ENCODE results near the gene MAML3.
A peak's percentile ranks its signal among the peaks of the same experiment; 100 is the strongest.

MAML3 gene

DNA sequence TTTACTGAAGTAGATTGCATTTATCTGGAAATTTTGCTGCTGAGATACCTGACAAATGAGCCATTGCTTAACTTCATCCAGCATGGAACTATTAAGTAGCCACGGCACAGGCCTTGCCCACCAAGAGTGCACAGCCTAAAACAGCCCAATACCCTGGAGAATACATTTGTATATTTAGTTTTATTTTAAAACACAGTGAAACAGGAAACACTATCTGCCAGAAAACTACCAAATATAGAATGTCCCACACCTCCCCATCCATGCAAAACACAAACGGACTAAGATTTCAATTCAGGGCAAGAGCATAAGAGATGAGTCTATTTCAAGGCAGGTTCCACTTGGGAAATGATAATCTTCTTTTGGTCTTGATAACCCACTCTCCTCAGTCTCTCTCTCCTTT lies 57.1 kb downstream of the MAML3 start:
- DNase-seq = no peak

DNA sequence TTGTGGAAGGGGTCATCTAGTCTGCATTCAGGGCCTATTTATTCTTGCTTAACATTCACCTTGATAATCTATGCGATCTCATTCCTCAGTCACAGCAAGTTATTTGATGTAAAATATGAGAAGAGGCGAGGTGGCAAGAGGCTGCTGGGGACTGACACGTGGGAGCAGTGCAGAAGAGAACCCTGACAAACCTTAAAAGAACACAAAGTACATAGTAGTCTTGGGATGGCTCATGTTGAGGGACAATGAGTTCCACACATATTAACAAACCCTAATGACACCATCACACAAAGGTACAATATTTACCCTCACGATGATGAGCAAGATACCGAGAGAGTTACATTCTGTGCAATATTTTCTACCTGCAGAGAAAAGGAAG lies 57.5 kb downstream of the MAML3 start:
- no peak for DNase-seq

DNA sequence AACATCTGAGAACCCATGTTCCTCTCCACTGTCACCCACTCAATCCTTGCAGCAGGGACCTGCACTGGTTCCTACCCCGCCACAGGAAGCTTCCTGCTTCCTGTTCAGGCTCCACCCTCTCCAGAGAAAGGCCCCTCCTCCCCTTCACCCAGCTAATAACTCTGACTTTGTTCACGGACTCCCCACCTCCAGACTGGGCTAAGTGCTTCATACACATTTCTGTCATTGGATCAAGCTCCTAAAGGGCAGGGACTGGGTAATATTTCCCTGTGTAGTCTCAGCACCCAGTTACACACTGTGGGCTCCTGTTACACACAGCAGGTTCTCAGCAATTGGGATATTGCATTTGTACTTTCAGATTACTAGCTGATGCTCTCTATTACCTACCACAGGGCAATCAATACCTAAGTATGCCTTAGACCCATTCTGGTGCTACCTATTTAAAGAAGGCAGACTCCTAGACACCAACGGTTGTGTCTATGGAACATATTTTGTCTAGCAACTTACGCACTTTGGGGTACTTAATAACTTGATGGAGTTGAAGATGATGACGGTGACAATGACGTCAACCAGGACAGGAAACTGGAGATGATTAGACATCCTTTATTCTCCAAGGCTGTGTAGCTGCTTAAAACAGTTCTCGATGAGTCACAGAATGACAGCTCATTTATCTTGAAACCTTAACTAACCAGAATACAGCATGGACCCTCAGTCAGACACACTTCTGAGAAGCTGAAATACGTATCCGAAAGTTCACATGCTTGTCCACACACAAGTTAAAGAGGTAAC lies 58.1 kb downstream of the MAML3 start:
- DNase-seq = peak; percentile 90

DNA sequence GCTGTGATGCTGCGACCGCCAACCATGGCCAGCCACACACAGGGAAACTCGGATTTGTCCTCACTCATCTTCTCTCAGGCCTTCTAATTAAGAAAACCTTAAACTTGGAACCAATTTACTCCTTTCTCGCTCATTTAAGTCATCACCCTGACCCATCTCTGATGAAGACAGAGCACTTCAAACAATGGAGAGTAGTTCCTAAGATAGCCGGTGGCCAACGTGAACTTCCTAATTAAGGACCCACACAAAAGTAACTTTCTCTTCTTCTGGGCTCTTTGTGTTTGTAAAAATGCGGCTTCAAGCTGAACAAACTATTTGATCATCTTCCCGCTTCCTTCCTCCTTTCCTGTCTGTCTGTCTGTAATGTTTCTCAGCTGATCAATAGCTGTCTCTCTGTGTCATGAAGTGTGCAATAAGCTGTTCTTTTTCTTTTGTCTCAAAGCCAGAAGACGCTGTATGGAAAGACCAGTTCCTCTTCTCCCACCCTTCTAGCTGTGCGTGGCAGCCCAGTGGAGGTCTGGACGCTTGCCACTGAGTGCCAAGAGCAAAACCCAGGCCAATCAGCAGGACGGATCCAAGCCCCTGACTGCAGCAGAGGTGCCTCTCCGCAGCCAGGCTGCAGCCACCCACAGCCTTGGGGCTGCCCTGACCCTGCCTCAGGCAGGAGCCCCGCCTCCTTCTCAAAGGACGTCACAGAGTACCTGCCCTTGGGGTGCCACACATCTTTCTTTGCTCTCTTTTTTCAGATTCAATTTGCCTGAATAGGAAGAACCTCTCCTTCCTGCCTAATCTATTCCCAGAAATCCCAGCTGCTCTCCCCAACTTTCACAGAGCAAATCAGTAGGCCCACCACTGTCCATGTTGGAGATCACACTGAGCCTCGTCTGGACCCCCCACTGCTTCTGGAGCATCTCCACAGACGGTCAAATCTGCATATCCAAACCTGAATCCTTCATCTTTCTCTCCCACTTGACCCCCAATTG lies 59.3 kb downstream of the MAML3 start:
- peak; percentile 93 for DNase-seq

DNA sequence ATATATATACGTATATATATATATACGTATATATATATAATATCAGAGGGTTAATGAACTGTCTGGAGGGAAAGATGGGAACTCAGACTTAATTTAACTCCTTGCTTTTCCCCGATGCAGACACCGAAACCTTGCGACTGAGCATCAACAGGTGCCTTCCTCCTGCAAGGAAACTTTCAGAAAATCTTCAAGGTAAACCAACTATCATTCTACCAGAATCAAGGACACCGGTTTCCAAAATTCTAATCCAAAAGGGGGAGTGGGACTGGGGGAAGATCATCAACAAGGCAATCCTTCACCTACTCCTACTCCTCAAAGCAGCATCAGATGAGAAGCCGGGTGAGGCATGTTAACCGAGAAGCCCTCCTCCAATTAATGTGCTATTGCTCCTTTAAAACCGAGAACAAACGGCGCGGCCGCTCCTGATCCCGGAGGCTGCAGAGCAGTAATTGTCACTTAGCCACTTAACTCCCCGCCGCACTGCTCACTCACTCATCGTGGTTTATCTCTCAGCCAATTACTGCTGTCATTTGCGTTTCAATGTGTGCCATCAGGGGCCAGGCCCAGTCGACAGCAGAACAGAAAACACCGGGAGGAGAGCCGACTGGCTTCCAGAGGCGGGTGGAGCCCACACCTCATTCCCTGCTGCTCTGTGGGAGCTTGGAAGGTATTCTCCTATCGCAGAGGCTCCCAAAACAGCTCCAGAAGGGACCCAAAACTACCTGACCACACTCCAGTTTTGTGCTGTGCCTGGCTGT lies 61.7 kb downstream of the MAML3 start:
- DNase-seq = peak; percentile 77

DNA sequence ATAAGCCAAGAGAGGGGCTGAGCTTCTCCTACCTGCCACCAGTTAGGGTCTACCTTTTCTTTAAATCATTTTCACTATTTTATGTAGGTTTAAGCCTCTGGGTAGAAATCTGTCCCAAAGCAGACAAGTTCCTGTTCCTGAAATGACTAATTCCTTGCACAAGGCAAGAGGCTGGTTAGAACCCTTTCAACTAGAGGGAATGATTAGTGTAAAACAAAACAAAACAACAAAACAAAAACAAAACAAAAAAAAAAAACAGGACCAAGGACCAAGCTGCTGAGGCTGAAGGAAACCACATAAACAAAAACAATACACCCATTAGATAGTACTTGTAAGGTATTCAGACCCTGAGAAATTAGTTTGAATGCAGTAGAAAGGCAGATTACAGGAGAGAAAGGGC lies 62.7 kb downstream of the MAML3 start:
- no peak for DNase-seq

DNA sequence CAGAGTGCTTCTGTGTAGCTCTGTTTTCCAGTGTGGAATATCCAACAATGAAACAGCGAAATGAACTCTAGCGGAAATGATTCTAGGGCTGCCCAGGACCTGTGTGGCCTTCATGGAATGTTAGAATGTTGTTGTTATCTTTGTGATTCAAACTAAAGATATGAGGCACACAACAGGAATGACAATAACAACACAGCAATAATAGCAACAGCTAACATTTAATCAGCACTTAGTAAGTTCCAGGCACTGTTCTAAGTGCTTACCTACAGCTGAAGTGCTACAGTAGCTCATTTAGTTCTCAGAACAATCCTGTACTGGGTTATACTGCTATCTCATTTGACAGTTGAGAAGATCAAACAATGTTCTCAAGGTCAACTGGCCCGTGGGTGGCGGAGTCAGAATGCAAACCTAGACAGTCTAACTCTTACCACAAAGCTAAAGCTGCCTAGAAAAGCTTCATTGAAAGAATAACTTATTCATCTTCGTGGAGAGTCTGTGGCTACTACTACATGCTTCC lies 63.7 kb downstream of the MAML3 start:
- no peak for DNase-seq

DNA sequence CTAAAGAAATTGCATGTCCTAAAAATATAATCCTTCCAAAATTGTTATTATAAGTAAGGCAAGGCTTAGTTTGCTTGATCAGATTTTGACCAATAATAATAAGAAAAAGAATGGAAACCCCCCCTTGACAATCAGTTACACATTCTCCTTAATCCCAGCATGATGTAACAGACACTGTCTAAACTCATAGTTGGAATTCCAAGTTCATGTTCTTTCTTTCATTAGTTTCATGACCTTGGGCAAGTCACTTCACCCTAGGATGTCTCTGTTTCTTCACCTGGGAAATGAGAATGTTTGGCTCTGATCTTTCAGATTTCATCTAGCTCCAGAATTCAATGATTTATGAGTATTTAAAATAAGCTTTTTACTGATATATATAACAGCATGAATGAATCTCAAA lies 64.8 kb downstream of the MAML3 start:
- no peak for DNase-seq

DNA sequence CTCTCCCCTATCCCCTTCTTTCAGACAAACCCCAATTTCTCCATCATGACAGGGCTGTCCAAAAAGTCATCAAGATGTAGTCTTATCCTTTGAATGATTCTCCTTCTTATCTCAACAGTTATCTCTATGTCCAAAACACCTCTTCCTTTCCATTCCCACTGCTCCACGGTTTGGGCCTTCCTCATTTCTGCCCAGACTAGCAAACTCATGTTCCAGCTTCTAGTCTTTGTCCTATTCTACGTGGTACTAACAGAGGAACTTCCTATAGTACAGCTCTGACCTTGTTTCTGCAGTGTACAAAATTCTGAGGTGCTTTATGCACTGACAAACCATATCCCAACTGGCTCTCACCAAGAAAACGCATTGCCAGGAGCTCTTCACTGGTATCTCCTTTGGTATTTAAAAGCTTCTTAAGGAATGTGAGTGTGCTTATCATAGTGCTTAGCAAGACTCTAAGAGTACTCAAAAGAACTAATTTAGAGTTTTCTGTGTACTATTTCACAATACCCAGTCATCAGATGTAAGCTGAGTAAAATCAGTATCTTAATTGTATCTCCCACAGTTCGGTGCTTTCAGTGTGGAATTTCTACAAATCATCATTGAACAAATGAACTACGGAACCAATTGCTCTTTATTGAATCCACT lies 65.5 kb downstream of the MAML3 start:
- DNase-seq = no peak

DNA sequence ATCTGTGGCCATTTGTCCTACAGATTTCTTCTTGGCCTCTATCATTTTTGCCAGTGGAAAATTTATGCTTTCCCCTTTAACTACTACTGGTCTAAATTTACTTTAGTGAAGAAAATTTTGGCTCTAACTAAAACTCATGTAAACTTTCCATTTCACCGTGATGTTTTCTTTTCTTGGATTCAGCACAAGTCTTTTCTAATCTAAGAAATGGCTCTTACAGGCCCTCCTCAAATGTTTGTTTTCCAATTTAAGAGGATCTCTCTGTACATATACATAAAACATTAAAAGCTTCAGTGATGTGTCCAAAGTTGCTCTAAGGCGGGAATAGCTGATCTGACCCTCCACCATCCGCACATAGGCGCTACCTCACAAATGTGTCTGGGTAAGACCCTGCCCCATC lies 68.1 kb downstream of the MAML3 start:
- no peak for DNase-seq

DNA sequence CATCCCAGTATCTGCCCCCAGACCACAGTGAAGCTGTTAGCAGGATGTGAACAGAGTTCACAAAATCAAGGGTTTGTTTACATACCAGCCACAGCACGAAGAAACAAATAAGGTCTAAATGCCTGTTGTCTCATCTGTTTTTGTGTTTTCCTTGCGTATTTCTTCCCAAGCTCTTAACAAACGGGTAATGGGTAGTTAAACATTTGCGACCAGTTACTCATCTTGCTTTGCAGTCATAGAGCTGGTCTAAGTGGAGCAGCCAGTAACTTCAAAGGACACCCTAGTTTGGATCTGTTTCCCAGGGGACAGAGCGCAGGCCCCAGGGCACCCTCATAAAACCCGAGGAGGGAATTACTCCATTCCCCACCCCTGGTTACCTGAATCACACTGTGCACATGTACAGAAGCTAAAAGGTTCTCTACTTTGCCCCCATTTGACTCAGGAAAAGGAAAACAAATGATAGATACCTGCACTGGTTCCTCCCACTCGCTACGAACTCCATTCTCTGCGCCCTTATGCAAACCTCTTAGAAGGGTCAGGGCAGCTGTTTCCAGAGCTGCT lies 68.8 kb downstream of the MAML3 start:
- DNase-seq = no peak

DNA sequence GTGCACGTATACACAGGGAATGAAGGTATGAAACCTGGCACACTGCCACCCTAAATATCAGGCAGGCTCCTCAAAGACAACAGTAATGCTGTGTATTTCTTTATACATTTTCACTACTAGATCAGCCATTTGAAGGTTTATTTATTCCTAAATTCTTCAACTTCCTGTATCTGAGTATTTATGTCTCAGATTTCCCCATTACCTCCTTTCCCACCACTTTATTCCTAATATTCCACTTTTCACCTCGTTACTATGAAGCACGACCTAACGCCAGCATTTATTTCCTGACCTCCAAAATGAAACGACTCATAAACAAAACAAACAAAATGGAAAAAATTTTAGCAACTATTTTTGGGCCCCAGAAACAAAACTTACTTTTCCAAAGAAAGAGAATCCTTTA lies 69.6 kb downstream of the MAML3 start:
- DNase-seq = no peak

DNA sequence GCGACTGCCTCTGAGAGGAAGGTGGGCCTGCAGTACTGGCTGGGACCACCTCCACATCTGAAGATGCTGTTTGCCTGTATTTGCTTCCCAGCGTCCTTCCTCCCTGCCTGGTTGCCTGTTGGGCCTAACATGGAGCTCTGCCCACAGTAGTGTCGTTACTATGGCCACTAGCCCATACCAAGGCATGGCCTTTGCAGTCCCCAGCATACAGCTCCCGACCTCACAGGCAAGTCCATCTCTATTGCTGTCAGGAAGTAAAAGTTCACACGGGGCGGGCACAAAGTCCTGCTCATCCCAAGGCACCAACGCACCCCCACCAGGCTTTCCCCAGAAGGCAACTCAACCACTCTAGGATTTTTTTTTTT lies 71.6 kb downstream of the MAML3 start:
- DNase-seq = no peak

DNA sequence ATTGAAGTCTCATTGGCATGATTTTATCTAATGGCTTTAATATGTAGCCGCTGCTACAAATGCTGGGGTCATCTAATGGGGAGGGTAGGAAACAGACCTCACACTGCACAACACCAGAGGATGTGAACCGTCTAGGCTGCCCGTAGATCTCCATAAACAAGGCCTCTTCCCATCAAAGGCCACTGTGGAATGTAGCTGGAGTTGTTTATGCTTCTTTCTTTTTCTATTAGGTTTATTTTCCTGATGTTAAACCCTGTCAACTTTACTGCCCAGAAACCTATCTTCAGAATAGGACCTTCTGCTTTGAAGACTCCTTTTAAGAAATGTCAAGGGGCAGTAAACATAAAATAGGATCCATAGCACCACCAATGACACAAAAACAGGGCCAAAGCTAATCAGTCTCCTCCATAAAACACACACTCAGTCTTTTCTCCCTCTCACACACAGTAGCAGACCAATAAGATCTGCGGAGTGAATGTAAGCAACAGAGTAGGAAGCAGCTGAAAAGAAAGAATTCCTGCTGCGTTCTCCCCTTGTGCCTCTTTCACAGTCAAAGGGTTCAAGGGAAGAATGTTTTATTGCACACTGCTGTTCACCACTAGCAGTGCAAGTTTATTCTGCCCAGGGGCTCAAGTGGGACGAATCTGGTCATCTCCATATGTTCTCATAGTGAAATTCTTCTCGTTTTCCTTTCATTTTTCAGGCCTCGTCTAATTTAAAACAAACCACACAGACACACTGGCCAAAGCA lies 72.2 kb downstream of the MAML3 start:
- DNase-seq = no peak

DNA sequence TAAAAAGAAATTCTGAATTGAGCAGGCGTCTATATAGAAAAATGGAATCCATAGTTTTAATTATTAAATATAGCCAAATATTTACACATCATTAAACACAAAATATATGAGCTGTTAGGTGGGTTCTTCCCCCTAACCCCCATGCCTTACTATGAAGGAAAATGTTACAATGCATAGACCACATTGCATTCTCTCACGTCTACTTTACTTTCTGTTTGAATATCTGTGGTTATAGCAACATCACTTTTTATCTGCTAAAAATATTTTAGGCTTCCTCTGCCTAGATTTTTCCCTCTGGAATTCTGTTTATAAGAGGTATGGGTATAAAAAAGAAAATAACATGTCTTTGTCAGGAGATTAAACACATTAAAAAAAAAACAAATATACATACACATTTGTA lies 73.1 kb downstream of the MAML3 start:
- DNase-seq = no peak

DNA sequence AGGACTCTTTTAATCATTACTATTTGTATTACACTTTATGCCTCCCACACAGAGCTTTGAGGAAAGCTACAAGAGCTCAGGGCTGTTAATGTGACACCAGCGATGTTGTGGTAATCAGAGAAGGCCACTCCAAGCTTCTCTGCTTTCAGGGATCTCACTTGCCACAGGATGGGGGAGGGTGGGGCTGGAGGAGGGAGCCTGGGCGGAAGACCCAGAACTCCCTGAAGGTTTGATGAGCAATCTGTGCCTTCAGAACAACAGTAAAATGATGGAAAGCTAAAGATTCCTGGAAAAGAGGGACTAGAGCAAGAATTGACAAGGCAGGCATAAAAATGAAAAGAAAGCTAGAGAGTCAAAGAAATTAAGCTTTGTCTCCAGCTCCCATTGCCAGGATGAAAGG lies 75.6 kb downstream of the MAML3 start:
- no peak for DNase-seq

DNA sequence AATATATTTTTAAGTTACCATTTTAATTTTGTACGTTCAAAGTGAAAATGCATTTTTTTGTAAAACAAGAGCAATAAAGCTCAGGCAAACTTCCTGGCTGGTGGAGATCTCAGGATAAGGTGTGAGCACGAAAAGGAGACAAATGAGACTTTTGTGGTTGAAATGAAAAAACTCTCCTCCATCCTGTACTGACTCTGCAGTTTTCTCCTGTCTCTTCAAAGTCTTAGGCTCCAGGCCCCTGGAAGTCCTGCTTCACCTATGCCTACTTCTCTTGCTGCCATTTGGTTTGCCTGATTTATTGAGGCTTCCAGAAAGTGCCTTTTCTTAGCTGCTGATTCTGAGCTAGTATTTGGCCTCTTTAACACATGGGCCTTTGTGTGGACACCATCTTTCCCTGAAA lies 77.7 kb downstream of the MAML3 start:
- peak; percentile 72 for DNase-seq

DNA sequence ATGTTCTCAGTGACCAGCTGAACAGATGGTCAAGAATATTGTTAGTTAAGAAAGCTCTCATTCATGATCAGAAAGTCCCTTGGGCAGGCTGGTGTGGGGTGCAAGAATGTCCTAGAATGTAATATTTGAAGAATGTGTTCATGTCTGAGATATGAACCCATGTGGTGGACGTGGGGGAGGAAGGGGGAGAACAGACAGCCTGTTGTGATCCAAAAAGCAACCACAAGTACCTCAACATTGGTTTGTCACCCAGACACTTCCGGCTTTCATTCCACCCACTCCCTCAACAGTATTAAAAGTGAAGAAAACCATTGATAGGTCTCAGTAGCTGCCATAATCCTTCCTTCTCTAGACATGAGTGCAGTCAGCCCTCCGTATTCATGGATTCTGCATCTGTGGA lies 82.2 kb downstream of the MAML3 start:
- peak; percentile 95 for DNase-seq

DNA sequence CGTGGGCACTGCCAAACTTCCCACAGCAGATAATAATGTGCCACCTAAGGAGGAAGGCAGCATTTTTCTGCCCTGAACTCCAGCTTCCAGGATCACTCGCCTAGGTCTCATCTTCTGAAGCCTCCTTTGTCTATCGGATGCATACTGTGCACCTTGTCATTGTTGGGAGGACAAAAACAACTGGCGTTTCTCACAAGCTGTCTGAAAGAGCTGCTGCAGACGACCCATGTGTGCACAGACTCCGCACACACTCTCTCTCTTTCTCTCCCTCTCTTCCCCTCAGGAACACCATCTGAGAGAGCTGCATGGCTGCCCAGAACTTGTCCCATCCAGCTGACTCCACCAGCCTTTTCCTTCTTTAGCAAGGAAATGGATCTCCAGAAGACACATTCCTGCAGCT lies 83.0 kb downstream of the MAML3 start:
- no peak for DNase-seq

DNA sequence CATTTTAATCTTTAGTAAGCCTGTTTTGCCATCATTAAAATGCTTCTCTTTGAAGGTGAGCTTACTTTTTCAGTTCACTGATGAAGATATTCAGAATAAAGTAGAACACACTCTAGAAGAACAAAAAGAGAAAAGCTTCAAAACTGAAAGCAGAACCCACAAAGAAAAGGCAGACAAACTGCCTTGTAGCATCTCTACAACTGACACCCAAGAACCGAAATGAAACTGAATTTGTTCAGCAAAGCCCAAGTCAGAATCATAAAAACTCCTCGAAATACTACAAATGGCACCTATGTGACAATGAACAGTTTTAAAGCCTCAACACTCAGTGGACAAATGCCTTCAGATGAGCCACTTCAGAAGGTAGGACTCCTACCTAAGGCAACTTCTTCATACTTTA lies 83.6 kb downstream of the MAML3 start:
- DNase-seq = no peak

DNA sequence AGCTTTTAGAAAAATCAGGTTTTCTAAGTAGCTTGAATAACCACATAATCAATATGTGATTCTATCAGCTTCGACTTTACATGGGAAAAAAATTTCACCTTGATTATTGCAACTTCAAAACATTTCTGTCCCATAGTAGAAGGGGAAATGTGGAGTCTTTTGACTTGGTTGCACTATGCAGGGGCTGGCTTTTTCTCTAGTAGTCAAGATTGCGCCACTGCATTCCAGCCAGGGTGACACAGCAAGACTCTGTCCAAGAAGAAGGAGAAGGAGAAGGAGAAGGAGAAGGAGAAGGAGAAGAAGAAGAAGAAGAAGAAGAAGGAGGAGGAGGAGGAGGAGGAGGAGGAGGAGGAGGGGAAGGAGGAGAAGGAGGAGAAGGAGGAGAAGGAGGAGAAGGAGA lies 84.9 kb downstream of the MAML3 start:
- no peak for DNase-seq

DNA sequence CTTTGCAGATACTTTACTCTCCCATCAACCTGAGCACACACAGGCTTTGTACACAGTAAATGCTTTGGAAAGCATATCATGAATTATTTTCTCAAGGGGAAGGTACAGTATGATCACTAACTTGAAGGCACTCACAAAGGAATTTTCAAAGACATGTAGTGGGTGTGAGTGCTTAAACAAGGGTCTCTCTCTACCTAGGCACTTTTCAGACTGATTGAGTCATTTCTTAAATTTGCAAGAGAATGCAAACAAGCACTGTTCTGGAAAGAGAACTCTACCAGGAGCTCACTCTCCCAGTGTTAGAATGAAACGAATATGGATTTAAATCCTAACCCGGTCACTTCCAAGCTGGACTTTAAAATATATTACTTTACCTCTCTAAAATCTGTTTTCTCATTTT lies 85.7 kb downstream of the MAML3 start:
- no peak for DNase-seq

All from hematopoietic multipotent progenitor cell treated with erythropoietin and hydrocortisone succinate and interleukin-3 and kit ligand, for 4 days (in vitro differentiated cells).